HG02623 (cell line): ENCODE measurements around the gene ZFAND3.

ENCODE experiments used
- ATAC-seq: cut with Tn5 transposase; IDR thresholded peaks from one replicate; pipeline ENCODE4 v1.9.1; 2021; ENCODE audit warnings: moderate library complexity; ENCODE audit not compliant: unreplicated experiment

Gene ZFAND3

DNA sequence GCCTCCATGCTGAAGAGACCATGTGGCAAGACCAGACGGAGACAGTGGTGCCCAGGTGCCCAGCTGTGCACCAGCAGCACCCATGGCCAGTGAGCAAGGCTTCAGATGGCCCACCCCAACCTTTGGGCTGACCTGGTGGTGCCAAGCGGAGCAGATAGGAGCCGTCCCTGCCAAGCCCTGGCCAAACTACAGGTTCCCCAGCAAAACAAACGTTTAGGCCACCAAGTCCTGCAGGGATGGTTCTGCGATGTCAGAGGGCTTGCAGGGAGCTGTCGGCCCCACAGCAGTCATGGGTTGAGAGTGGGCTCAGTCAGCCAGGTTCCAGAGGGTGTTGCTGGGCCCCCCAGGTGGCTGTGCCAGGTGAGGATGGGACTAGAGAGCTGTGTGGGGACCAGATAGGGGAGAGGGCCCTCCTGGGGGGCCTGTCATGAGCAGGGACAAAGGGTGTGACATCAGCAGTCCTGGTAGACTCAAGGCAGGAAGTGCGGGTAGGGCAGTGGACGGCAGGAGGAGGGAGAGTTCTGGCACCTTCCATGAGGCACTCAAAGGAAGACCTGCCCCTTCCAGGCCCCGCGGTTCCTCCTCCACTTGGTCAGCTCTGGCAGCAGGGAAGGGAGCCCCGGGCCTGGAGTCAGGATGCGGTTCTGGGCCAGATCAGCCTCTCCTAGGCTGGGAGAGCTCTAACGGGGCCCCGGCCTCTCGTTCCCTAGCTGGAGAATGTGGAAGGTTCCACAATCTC, 342.4 kb downstream of the ZFAND3 start:
- no peak for ATAC-seq

DNA sequence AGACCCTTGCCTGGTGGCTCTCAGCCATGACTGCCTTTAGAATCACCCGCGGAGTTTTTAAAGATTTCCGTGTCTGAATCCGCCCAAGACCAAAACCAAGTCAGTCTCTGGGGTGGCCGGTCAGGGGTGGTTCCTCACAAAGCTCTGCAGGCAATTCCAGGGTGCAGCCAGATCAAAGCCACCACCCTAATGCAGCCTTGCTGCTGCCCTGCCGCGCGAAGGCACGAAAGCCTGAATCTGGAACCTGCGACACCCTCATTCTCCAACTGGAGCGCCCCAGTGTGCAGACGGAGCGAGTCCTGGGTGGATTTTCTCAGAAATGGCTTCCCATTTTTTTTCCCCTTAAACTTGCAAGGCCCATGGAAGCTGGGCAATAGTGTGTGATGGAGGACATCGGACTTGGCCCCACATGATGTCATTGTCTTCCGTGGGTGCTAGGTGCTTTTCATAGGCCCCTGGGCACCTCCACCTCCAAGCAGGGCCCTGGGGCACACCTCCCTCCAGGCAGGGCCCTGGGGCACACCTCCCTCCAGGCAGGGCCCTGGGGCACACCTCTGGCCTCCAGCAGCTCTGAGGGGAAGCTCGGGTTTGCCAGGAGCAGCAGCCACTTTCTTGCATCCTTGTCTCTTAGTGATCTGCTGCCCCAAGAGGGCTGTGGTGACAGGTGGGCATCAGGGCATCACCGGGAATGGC, 343.1 kb downstream of the ZFAND3 start:
- no peak for ATAC-seq

DNA sequence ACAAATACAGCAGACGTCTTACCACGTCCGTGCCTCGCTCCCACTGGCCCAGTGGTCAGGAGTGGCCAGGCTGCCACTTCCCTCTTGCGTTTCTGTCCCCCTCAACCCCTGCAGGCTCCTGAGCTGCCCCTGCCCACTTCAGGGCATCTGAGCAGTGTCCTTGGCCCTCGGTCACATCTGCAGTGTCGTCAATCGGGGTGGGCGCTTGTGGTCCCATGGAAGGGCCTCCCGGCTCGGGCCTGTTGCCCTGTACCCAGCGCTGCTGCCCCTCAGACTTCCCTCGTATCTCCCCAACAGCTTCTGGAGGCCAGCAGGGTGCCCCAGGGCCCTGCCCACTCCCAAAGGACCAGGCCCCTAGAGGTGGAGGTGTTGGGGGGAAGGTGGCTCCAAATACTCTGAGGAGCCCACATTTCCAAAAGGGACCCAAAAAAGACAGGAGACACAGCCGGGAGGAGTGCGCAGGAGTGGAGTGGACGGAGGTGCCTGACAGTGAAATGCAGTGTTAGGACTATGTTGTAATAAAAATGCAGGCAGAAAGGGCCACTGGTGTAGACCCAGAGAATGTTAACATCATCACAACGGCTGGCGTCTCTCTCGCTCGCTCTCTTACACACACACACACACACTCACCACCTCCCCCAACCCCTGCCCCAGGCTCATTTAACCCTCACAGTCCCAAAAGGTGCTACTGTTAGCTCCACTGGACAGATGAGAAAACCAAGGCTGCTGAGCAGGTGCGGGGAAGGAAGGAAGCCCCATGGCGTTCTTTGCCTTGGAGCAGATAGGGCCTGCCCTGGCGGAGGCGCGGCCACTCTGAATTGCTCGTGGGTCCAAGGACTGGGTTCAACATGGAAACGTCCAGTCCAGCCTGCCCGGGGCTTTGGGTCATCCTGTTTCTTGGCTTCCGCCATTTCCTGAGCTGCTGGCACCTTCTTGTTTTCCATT, 343.9 kb downstream of the ZFAND3 start:
- ATAC-seq: no peak

DNA sequence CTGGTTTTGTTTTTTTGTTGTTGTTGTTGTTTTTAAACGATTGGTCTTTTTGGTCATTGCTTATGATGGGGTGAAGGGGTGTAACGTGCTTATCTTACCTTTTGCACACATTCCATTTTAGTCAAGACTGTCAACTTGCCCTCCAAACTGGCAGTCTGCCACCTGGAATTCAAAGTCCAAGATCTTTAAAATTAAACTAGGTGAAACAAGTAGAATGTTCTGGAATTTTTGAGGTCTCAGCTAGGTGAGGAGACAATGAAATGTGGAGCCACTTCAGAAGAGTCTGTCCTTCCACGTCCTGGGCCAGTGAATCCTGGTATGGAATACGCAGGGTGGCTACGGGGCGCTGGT, 344.6 kb downstream of the ZFAND3 start:
- ATAC-seq: no peak

DNA sequence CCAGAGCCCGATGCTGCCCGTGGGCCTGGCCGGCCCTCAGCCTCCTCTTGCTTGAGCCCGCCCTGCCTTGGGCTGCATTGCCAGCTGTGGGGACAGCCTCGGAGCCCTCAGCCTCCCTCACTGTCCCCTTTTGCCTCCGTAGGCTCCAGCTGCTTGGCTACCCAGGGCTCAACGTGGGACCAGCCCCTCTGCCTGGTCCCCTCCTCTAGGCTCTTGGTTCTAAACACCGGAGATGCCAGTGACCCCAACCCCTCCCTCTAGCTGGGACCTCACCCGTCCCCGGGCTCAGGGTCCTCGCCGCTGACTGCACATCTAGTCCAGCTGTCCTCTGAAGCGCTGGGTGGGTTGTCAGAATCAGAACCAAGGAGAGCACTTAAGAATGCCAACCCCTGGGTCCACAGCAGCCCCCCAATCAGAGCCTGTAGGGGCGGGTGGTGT, 345.2 kb downstream of the ZFAND3 start:
- ATAC-seq: no peak

DNA sequence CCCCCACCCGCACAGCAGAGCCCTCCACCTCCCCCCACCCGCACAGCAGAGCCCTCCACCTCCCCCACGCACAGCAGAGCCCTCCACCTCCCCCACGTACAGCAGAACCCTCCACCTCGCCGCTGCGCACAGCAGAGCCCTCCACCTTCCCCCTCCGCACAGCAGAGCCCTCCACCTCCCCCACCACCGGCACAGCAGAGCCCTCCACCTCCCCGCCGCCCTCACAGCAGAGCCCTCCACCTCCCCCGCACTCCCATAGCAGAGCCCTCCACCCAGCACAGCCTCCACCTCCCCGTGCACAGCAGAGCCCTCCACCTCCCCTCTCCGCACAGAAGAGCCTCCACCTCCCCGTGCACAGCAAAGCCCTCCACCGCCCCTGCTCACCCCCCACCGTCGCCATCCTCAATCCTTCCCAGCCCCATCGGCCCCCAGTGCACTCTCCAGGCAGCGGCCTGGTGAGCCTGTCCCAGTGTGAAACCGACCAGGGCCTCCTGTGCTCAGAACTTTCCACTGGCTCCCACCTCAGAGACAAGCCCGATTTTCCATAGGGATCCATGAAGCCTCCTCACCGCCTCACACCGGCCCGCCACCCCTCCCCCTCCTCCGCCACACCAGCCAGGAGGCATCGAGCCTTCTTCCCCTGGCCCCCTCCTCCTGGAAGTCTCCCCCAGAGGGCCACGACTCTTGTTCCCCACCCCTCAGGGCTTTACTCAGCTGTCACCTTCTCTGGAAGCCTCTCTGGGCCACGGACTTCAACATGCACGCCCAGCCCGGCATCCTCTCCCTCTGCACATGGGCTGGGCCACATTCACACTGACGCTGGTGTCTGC, 347.1 kb downstream of the ZFAND3 start:
- no peak for ATAC-seq

DNA sequence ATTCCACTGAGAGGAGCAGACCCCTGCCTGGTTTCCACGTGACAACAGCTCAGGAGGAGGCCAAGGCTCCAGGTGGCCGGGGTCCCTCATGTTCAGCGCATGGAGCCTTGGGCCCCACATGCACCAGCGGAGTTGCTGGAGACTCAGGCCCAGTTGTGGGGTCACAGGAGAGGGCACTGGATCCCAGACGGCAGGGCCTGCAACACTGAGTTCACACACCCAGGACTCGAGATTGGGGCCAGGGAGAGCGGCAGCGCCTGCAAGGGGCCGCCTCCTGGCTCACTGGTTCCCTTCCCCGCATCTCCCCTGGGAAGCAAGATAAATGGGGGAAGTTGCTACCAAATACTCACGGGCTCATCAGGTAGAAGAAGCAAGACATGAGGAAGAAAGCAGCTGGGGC, 348.1 kb downstream of the ZFAND3 start:
- no peak for ATAC-seq

DNA sequence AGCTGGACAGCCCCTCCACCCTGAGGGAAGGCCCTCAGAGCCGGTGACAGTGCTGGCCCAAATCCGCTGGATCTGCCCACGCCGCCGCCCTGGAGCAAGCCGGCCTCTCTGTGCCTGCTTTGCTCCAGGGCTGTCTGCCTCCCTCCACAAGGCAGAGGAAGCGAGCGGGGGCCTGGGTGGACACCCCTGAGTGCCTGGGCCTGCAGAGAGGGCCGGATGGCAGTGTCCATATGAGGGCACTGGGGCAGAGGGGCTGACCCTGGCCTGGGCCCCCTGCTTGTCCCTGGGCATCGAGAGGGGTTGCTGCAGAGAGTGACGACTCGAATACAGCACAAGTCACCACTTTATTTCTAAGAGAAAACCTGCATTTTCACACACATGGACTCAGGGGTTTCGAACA, 348.6 kb downstream of the ZFAND3 start:
- no peak for ATAC-seq

DNA sequence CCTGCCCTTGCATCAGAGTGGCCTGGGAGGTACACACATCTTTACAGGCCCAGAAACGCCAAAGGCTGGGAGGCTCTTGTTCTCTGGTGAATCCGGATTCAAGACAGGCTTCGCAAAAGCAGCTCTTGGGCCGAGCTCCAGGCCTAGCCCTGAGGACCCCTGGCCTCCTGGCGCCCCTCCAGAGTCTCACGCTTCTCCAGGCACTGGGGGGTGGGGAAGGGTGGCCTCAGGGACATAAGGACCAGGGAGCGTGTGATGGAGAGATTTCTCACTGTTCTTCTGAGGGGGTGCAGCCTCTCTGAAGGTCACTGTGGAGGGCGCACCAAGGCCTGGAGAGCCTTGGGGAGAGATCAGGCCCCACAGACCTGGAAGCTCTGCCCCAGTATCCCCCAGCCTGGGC, 349.2 kb downstream of the ZFAND3 start:
- no peak for ATAC-seq

DNA sequence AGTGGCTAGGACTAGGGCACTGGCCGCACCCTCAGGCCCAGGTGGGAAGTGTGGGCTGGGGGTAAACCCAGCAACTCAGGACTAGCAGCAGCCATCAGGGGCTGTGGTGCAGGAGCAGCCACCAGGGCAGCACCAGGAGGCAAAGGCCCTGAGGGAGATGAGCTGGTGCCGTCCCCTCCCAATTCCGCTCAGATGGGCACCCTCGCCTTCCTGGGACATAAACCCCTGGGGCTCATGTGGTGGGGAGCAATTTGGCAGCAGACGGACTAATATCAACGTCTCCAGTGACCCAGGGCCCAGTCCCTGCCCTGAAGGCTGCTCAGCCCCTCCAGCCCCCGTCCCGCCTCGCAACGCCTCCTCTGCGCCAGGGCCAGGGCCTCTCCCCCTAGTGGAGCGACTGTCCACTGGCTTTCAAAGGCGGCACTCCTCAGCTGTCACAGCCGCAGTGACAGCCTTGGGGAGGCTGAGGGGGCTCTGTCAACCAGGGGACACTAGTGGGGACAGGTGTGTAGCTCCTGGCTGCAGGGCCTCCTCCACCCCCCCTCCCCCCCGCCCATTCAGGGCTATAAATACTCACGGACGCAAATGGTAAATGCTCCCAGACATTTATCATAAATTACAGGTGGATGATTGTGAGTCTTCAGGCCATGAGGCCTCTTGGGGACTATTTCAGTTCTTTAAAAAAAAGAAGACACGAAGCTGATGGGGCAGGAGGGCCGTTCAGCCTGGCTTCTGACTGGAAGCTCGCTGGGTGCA, 349.9 kb downstream of the ZFAND3 start:
- no peak for ATAC-seq

DNA sequence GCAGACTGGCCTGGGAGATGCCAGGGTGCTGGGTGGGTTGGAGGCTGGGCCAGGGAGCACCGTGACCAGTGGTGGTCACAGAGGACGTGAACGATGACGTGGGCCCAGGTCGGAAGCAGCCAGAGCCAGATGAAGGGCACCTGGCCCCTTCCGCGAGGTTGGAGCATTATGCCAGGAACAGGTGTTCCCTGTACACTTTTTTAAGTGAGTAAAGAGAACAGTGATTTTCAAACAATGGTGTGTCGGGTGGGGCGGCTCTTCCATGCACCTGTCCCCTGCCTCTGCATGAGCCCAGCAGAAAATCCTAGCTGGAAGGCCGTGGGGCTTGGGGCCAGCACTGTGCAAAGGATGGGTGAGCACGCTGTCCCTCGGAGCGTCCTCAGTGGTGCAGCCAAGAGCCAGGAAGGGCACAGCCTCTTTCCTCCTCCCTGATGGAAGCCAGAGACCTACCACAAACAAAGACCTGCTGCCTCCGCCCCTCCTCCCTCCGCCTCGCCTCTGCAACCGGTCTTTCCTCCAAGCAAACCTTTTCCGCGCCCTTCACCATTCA, 350.5 kb downstream of the ZFAND3 start:
- no peak for ATAC-seq

DNA sequence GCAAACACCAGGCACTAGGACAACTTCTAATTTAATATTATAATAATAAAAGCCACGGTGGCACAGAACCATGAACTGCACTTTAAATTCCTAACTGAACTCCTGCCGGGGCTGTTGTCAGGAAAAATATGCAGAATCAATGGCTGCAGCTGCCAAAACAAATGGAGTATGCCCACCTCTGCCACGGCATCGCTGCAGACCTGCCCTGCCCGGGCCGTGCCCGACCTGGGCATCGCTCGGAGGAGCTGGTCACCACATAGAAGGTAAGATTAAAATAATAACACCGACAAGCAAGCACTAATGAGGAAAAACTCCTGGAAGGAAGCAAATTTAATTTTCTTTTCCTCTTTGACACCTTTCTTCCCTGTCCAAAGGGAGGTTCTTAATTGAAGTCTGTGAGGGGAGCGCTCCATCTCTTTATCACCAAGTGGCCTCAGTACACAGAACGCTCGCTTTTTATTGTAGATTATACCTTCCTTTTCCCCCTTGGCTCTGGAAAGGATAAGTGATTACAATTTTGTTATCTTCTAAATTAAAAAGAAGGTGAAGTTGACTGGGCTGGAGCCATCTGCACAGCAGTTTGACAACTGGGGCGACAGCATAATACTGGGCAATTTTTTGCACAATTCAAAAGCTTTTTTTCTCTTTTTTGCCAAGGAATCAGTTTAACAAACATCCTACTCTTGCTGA, 351.3 kb downstream of the ZFAND3 start:
- no peak for ATAC-seq

DNA sequence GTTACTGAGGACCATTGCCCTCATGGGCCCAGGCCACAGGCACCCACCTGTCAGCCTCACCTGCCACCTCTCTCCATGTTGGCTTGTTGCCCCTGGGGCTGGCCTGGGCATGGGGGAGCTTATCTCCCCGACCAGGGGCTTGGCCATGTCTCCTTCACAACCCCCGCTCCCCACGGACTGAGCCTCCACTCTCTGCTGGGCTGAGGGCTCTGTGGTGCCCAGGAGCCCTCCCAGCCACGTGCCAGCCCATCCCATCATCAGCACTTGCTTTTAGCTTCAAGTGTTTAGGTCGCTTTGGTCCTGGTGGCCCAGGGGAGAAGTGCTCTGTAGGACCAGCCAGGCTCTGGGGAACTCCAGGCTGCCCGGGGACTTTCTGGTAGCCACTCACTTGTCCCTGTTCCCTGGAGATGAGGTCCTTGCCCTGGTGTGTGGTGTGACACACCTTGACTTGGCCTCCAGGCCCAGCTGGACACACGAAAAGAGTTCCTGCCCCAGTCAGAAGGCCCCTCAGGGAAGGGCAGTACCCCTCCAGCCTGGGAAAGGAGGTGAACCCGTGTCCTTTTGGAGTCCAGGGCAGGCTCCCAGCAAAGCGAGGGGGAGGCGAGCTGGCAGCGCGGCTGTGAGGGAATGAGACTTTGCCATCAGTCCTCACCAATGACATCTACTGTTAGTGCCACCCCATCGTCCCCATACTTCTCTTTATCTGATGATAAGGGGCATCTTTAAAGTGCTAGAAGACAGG, 352.6 kb downstream of the ZFAND3 start:
- no peak for ATAC-seq

DNA sequence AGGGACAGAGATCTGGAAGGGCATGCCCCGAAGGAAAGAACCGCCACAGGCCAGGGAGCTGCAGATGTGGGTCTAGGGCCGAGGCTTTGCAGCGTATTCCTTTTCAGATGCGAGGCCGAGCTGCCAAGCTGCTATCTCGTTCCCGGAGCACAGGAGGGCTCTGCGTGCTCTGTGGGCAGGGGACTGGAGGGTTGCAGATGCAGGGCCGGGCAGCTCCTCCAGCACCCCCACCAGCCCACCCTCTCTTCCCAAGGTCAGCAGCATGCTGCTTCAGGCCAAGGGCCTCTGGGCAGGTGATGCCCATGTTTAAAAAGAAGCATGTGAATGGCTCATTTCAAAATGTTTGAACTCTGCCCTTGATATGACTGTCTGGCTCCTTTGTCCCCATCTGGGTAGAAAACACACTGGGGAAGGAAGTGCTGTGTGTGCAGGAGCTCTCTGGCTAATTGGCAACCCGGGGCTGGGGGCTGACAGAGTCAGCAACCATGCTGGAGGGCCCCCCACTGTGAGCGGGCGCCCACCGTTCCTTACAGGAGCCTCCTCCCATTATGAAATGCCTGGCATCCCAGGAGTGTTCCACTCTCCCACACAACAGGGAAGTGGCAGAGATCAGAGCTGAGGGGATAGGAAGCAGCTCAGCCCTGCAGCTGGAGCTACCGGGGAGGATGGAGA, 353.3 kb downstream of the ZFAND3 start:
- no peak for ATAC-seq

DNA sequence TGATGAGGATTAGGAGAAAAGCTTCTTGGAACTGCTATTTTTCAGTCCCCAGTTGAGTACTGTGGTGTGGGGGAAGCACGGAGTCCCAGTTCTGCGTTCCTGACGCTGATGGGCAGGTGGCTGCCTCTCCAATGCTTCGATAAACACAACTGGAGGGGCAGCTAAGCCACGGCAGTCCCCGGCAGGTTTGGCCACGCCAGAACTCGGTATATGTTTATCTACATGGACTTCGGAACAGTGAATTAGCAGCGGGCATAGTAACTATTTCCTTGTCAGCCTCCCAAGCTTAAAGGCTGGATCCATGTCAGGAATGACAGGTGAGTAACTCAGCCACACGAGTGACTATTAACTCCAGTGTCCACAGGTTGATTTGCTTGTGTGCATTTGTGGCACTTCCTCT, 354.4 kb downstream of the ZFAND3 start:
- no peak for ATAC-seq

DNA sequence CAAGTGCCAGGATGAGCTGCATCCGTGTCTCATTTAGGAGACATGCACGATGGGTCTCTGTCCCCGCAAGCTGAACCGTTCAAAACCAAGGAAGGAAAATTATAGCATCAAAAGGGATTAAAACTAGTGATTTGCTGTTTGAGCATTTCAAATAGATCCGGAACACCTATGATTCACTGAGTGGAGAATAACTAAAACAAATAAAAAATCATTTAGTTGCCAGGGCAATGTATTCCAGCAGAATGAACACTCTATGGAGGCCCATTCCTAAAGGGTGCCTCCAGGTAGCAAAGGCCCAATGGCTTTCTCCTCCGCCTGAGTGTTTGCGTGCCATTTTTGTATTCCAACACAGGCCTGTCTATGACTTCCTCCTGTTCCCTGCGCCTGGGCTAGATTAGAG, 354.8 kb downstream of the ZFAND3 start:
- no peak for ATAC-seq

DNA sequence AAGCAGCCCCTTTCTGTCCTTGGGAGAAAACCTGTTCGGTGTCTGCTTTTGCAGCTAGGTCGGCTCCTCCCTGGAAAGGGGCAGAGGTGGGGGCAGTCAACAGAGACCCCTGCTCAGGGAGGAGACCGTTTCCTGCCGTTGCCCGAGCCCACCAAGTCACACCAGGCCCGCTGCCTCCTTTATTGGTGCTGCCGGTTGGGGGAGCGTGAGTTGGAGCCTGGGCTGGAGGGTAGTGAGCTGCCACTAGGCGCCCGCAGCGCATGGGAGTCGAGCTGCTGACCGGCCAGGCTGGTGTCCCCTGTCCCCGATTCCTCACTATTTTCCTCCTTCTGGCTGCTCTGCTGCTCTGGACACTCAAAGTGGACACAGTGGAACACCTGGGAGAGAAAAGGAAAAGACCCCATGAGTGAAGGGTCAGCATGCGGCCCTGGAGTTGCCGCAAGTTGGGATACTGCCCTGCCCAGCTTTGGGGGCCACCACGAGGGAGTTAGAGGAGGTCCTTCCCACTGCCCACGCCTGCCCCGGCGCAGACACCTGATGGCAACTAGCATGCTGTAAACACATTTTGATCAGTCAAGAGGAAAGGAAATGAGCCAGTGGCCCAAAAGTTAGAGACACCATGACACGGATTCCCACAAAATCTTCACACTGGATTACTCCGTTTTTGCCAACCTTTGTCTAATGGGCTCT, 355.4 kb downstream of the ZFAND3 start:
- ATAC-seq: no peak
